ENCODE data around the gene AP2B1.

GRCh38 chr17:35769895-35770486, 182.9 kb downstream of the AP2B1 start:
- TF ChIP-seq CTCF (IDR thresholded peaks at IDR 0.05 in 8 of 11, conservative IDR thresholded peaks at IDR 0.05 in 3 of 11): no peak
- no peak for TF ChIP-seq POLR2A (IDR thresholded peaks at IDR 0.05)
- no peak for TF ChIP-seq POLR2AphosphoS5 (IDR thresholded peaks at IDR 0.05)

All from spleen (tissue), 7 donors.